K562 (cell line): Measurements from ENCODE around the gene ETS2. TPM values are rescaled to one million over a fixed set of nuclear protein-coding genes. Genes with fewer than 3 reads are reported as not detected.

Source experiments
- ATAC-seq: fragments of 200-7000 bp; cut with Tn5 transposase; 3 replicates; pipeline ENCODE4 v1.9.1; 2020; ENCODE audit warnings: moderate library complexity
- BruUV-seq: library from RNA; stranded (reverse); fragments of 400-500 nt; replicated peaks from 2 replicates; lab custom pipeline; 2021; lab: Mats Ljungman, UMichigan
- CTCF ChIA-PET: fragments of 300-600 bp; formaldehyde crosslinking; extraction: SDS; loops from one replicate; lab custom pipeline; 2021; ENCODE audit warnings: low intra/inter-chr PET ratio; lab: Yijun Ruan, JAX
- POLR2A ChIA-PET: fragments of 300-600, 350-650 bp; sonication (Branson Sonifier 250); formaldehyde crosslinking; extraction: SDS; loops from one replicate; lab custom pipeline; 2021; ENCODE audit warnings: antibody characterized with exemption, inconsistent platforms; lab: Yijun Ruan, JAX
- DNase-seq, 4 experiments: peaks; one replicate each; pipeline versions ENCODE4 v3.0.0 to v3.0.0-alpha.2; 2011 to 2018; ENCODE audit warnings: low spot score in 3 of 4, mixed read lengths in 3 of 4; ENCODE audit errors: extremely low read depth in 1 of 4
- FAIRE-seq: peaks from 2 replicates; lab custom pipeline; 2011; peaks lifted over from hg19 to GRCh38; lab: Jason Lieb, UNC
- H2AFZ ChIP-seq: 2 replicates; pipeline ENCODE4 v1.6.0; 2011; ENCODE audit warnings: low read depth, low read length, control low read depth, inconsistent platforms
- H3K27ac ChIP-seq: fragments of 200-600 bp; 3 replicates; pipeline ENCODE4 v1.8.0; 2011; ENCODE audit warnings: low read depth, mild to moderate bottlenecking, control low read depth, inconsistent platforms, low read length, moderate library complexity, mixed read lengths; ENCODE audit errors: extremely low read depth
- H3K27me3 ChIP-seq, 2 experiments: fragments of 300-600 bp in 1 of 2; 2 replicates in 1 of 2; 3 replicates in 1 of 2; pipeline versions ENCODE4 v1.6.0 to v1.8.0; 2011; ENCODE audit warnings: inconsistent platforms in 2 of 2, low read length in 2 of 2, mild to moderate bottlenecking in 1 of 2, mixed read lengths in 1 of 2, moderate library complexity in 1 of 2; ENCODE audit not compliant: control insufficient read depth in 2 of 2, insufficient read depth in 2 of 2
- H3K36me3 ChIP-seq: fragments of 300-600 bp; 3 replicates; pipeline ENCODE4 v1.8.0; 2011; ENCODE audit warnings: mild to moderate bottlenecking, low read length, inconsistent platforms; ENCODE audit not compliant: control insufficient read depth, insufficient read depth
- H3K4me1 ChIP-seq, 2 experiments: fragments of 200-600 bp in 1 of 2; replicated peaks in 1 of 2; 2 replicates in 1 of 2; 3 replicates in 1 of 2; pipeline versions ENCODE4 v1.5.1 to v1.8.0; 2011; ENCODE audit warnings: inconsistent platforms in 2 of 2, low read length in 2 of 2, mild to moderate bottlenecking in 1 of 2, mixed read lengths in 1 of 2, moderate library complexity in 1 of 2; ENCODE audit not compliant: control insufficient read depth in 2 of 2, insufficient read depth in 2 of 2
- H3K4me2 ChIP-seq: 2 replicates; pipeline ENCODE4 v1.6.1; 2011; ENCODE audit warnings: low read length, control low read depth, inconsistent platforms, mixed read lengths; ENCODE audit not compliant: insufficient read depth
- H3K4me3 ChIP-seq: fragments of 200-600 bp; sonication (generic), shearing (Covaris generic); 2 replicates; pipeline ENCODE4 v1.5.1; 2016; ENCODE audit warnings: control low read depth, inconsistent platforms
- H3K79me2 ChIP-seq: fragments of 200-600 bp; 3 replicates; pipeline ENCODE4 v1.8.0; 2011; ENCODE audit warnings: low read length, inconsistent platforms; ENCODE audit not compliant: control insufficient read depth, insufficient read depth
- H3K9ac ChIP-seq, 2 experiments: 2 replicates each; pipeline versions ENCODE4 v1.6.0 to v1.6.1; 2011; ENCODE audit warnings: low read depth in 2 of 2, low read length in 2 of 2, control low read depth in 1 of 2, inconsistent platforms in 1 of 2, mild to moderate bottlenecking in 1 of 2, mixed read lengths in 1 of 2; ENCODE audit not compliant: insufficient read depth in 1 of 2
- H3K9me1 ChIP-seq: one replicate; pipeline ENCODE4 v1.6.0; 2011; ENCODE audit warnings: inconsistent platforms, mild to moderate bottlenecking, low read length, moderate library complexity; ENCODE audit not compliant: control insufficient read depth, insufficient read depth
- H3K9me3 ChIP-seq: replicated peaks from 2 replicates; pipeline ENCODE4 v1.5.1; 2011; ENCODE audit warnings: low read depth, low read length, inconsistent platforms; ENCODE audit not compliant: control insufficient read depth, insufficient read depth
- H4K20me1 ChIP-seq: replicated peaks from 2 replicates; pipeline ENCODE4 v1.6.1; 2011; ENCODE audit warnings: low read length, inconsistent platforms, mixed read lengths; ENCODE audit not compliant: control insufficient read depth, insufficient read depth
- EWSR1 ChIP-seq: fragments of 450-650 bp; IDR thresholded peaks from 2 replicates; pipeline ENCODE4 v1.6.1; 2018; ENCODE audit warnings: borderline replicate concordance, mild to moderate bottlenecking, low read depth, moderate library complexity; ENCODE audit not compliant: partially characterized antibody
- FOXA3 ChIP-seq, 2 experiments: fragments of 450-650 bp in 1 of 2; sonication (generic) in 1 of 2; formaldehyde crosslinking; IDR thresholded peaks in 1 of 2; conservative IDR thresholded peaks in 1 of 2; 2 replicates each; pipeline versions ENCODE4 v1.4.0 to v1.8.0; 2020 to 2022; ENCODE audit warnings: mild to moderate bottlenecking in 2 of 2, missing genetic modification reagents in 1 of 2
- GMEB1 ChIP-seq: fragments of 250-450 bp; sonication (Bioruptor Pico); IDR thresholded peaks from 2 replicates; pipeline ENCODE4 v1.4.0; 2020; ENCODE audit warnings: mild to moderate bottlenecking
- HMG20A ChIP-seq: fragments of 450-650 bp; formaldehyde crosslinking; conservative IDR thresholded peaks from 2 replicates; pipeline ENCODE4 v1.4.0; 2020; ENCODE audit warnings: mild to moderate bottlenecking, mixed read lengths
- LARP7 ChIP-seq: fragments of 450-650 bp; IDR thresholded peaks from 2 replicates; pipeline ENCODE4 v1.6.1; 2016
- MBD1 ChIP-seq: fragments of 250-450 bp; sonication (Bioruptor Pico); IDR thresholded peaks from 2 replicates; pipeline ENCODE4 v1.8.0; 2022; ENCODE audit warnings: inconsistent platforms
- MLX ChIP-seq, 2 experiments: fragments of 450-650 bp in 1 of 2; sonication (generic) in 1 of 2; formaldehyde crosslinking; conservative IDR thresholded peaks; 2 replicates each; pipeline versions ENCODE4 v1.4.0 to v1.8.1; 2020 to 2022; ENCODE audit warnings: mild to moderate bottlenecking in 1 of 2, missing genetic modification reagents in 1 of 2
- MTA1 ChIP-seq: fragments of 450-650 bp; IDR thresholded peaks from 2 replicates; pipeline ENCODE4 v1.6.1; 2017; ENCODE audit warnings: borderline replicate concordance
- NFYB ChIP-seq: IDR thresholded peaks from 2 replicates; pipeline ENCODE4 v1.6.1; 2011; ENCODE audit warnings: mild to moderate bottlenecking, moderate library complexity; ENCODE audit not compliant: insufficient read length; ENCODE audit errors: extremely low read depth
- NR2C1 ChIP-seq, 2 experiments: fragments of 450-650 bp; IDR thresholded peaks; 2 replicates each; pipeline ENCODE4 v1.6.1; 2017; ENCODE audit warnings: mild to moderate bottlenecking in 2 of 2, antibody characterized with exemption in 1 of 2, inconsistent platforms in 1 of 2, missing compliant biosample characterization in 1 of 2, missing genetic modification characterization in 1 of 2
- PHF20 ChIP-seq: fragments of 450-650 bp; IDR thresholded peaks from 2 replicates; pipeline ENCODE4 v1.6.1; 2018; ENCODE audit not compliant: partially characterized antibody
- STAG1 ChIP-seq: sonication (generic); formaldehyde crosslinking; IDR thresholded peaks from 2 replicates; pipeline ENCODE4 v1.5.0; 2020; ENCODE audit warnings: missing genetic modification reagents, borderline replicate concordance
- TARDBP ChIP-seq: fragments of 450-650 bp; IDR thresholded peaks from 2 replicates; pipeline ENCODE4 v1.6.1; 2016
- TOE1 ChIP-seq, 2 experiments: fragments of 450-650 bp in 1 of 2; sonication (generic) in 1 of 2; formaldehyde crosslinking in 1 of 2; IDR thresholded peaks; 2 replicates each; pipeline versions ENCODE4 v1.7.1 to v1.8.0; 2016 to 2022; ENCODE audit warnings: borderline replicate concordance in 2 of 2, mild to moderate bottlenecking in 2 of 2, antibody characterized with exemption in 1 of 2, inconsistent platforms in 1 of 2, low read depth in 1 of 2, missing genetic modification reagents in 1 of 2, moderate library complexity in 1 of 2
- ZNF785 ChIP-seq: fragments of 250-450 bp; sonication (Bioruptor Pico); IDR thresholded peaks from 2 replicates; pipeline ENCODE4 v1.4.0; 2020; ENCODE audit warnings: mild to moderate bottlenecking
- WGBS: fragments of 100-300 bp; shearing (Covaris generic); methylation state at CpG from one replicate; pipeline ENCODE4 v1.1.6; 2016; ENCODE audit warnings: low coverage, mixed read lengths; ENCODE audit not compliant: insufficient coverage; ENCODE audit errors: missing lambda C conversion rate; 5-methylcytosine and 5-hydroxymethylcytosine counted together
- in situ Hi-C: fragments of 300-500 bp; cut with MboI; formaldehyde crosslinking; loops from 4 replicates; pipeline ENCODE4 v1.15.0; 2018; ENCODE audit warnings: inconsistent platforms, mixed read lengths
- intact Hi-C: fragments of 100-400 bp; cut with micrococcal nuclease; formaldehyde crosslinking; loops from 2 replicates; pipeline ENCODE4 v1.14.2; 2022
- polyA plus RNA-seq, 8 experiments: library from polyadenylated mRNA; depleted of rRNA in 4 of 8; stranded (reverse) in 5 of 8; unstranded in 3 of 8; fragments of >200 nt; fragmentation: Nextera tagmentation in 2 of 8; fragmentation: Illumina TruSeq in 1 of 8; extraction: Ambion mirVana in 2 of 8; extraction: Trizol in 1 of 8; gene quantifications; 2 replicates each; pipeline versions ENCODE4 v1.2.1 to v1.2.3, GENCODE V29; 2011 to 2014; ENCODE audit warnings: inconsistent platforms in 1 of 8, missing spikeins in 1 of 8
- total RNA-seq, 7 experiments: library from RNA; depleted of rRNA in 6 of 7; stranded (reverse); fragments of >200 nt in 6 of 7; fragmentation: Illumina TruSeq in 2 of 7; extraction: Trizol in 2 of 7; gene quantifications; 2 replicates each; pipeline versions ENCODE4 v1.2.1 to v1.2.3, GENCODE V29; 2011 to 2021; ENCODE audit warnings: low replicate concordance in 1 of 7

ETS2 gene
- total and polyA plus RNA-seq, 9 of the 15 experiments (the other 6 are each of a cell fraction or from before 2014, with no cell fraction given): 1.7 to 24.4 (median 12.2) TPM

- no peaks in the 10 kb centered on the region for H3K36me3 ChIP-seq
- peaks cover 7% of the 10 kb centered on the region; the same call in 1 of the 2 replicates for H3K9me3 ChIP-seq
- ChIA-PET POLR2A (interaction anchor here (0.6 to 1.6 kb wide), 8 partner anchors 8 to 611 kb away, joined by 3 to 4 read pairs (median 4); a partner anchor contains a TSS), CTCF (no interaction called here)
- in situ Hi-C loops (no loop called here), intact Hi-C loops (no loop called here)
- FAIRE-seq (no peak), DNase-seq (no peak), ATAC-seq (no peak)
- TF ChIP-seq NFYB: no peak
- no peak for TF ChIP-seq PHF20
- TF ChIP-seq ZNF785 (CRISPR knock-in tag): no peak
- no peak for TF ChIP-seq FOXA3 (CRISPR knock-in tag; conservative IDR thresholded peaks at IDR 0.05 in 1 of 2, IDR thresholded peaks at IDR 0.05 in 1 of 2)
- TF ChIP-seq EWSR1: no peak
- no peak for TF ChIP-seq GMEB1 (CRISPR knock-in tag)
- TF ChIP-seq MBD1: no peak
- TF ChIP-seq STAG1: no peak
- no peak for TF ChIP-seq TARDBP
- no peak for TF ChIP-seq NR2C1 (IDR thresholded peaks at IDR 0.05)
- TF ChIP-seq NR2C1 (tag; IDR thresholded peaks at IDR 0.05): no peak
- TF ChIP-seq LARP7: no peak
- no peak for TF ChIP-seq TOE1 (IDR thresholded peaks at IDR 0.05; ENCODE audit: borderline replicate concordance)
- no peak for TF ChIP-seq TOE1 (CRISPR knock-in tag; IDR thresholded peaks at IDR 0.05; ENCODE audit: borderline replicate concordance, low read depth)
- TF ChIP-seq MTA1: no peak
- no peak for TF ChIP-seq MLX (CRISPR knock-in tag; conservative IDR thresholded peaks at IDR 0.05)
- TF ChIP-seq HMG20A (CRISPR knock-in tag): no peak
- no peaks in the 10 kb centered on the region for H3K79me2 ChIP-seq
- H2AFZ ChIP-seq: no peak overlapping the region
- H3K9me1 ChIP-seq: no peaks in the 10 kb centered on the region
- no peaks in the 10 kb centered on the region for H4K20me1 ChIP-seq
- H3K4me3 ChIP-seq: no peak overlapping the region
- no peak overlapping the region for H3K4me2 ChIP-seq
- WGBS: 2% methylated on average over 9 of the region's 9 CpGs
- peaks cover 45 to 49% of the 10 kb centered on the region in 2 experiments for H3K27me3 ChIP-seq
- H3K27ac ChIP-seq: no peak overlapping the region
- H3K9ac ChIP-seq: no peak overlapping the region
- H3K4me1 ChIP-seq: no peaks in the 10 kb centered on the region
- BruUV-seq: no TSS peak
Observed at GRCh38 chr21:38769191-38769780, 36.4 kb upstream of the ETS2 start.
